ENCODE measurements around the gene GRIN3A.

- TF ChIP-seq, protein P1, sequence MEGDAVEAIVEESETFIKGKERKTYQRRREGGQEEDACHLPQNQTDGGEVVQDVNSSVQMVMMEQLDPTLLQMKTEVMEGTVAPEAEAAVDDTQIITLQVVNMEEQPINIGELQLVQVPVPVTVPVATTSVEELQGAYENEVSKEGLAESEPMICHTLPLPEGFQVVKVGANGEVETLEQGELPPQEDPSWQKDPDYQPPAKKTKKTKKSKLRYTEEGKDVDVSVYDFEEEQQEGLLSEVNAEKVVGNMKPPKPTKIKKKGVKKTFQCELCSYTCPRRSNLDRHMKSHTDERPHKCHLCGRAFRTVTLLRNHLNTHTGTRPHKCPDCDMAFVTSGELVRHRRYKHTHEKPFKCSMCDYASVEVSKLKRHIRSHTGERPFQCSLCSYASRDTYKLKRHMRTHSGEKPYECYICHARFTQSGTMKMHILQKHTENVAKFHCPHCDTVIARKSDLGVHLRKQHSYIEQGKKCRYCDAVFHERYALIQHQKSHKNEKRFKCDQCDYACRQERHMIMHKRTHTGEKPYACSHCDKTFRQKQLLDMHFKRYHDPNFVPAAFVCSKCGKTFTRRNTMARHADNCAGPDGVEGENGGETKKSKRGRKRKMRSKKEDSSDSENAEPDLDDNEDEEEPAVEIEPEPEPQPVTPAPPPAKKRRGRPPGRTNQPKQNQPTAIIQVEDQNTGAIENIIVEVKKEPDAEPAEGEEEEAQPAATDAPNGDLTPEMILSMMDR (IDR thresholded peaks at IDR 0.05) = no peak
- TF ChIP-seq TAF1 (IDR thresholded peaks at IDR 0.05; ENCODE audit: borderline replicate concordance, low read depth, low read length) (peak; percentile 67), GABPA (IDR thresholded peaks at IDR 0.05; ENCODE audit: low read depth) (peak; percentile 98), MAX (IDR thresholded peaks at IDR 0.05; ENCODE audit: low read depth) (peak; percentile 64; the same call in 1 of the 2 replicates), RFX5 (IDR thresholded peaks at IDR 0.05; ENCODE audit: low read length) (peak; percentile 34; the same call in 1 of the 2 replicates)
These were observed 204.9 kb downstream of the GRIN3A start, which contains the start of gene RNF20 for GRCh38 chr9:101533334-101534204.
